Liver (tissue), 8 donors: ENCODE measurements around the gene SMIM45.

Source experiments
- DNase-seq: peaks from one replicate; pipeline ENCODE4 v3.0.0-alpha.2; 2017; ENCODE audit warnings: low spot score
- H3K27ac ChIP-seq, 2 donors: one replicate each; pipeline ENCODE4 v1.7.0; 2013; ENCODE audit warnings: inconsistent platforms in 2 of 2, low read length in 2 of 2, control low read depth in 1 of 2, low read depth in 1 of 2, mild to moderate bottlenecking in 1 of 2
- H3K27me3 ChIP-seq, 4 donors: one replicate each; pipeline versions ENCODE4 v1.6.1 to v1.7.0; 2013; ENCODE audit warnings: low read length in 3 of 4, inconsistent platforms in 1 of 4, mild to moderate bottlenecking in 1 of 4, moderate library complexity in 1 of 4; ENCODE audit not compliant: control insufficient read depth in 4 of 4, insufficient read depth in 4 of 4
- H3K36me3 ChIP-seq, 4 donors: one replicate each; pipeline versions ENCODE4 v1.6.1 to v1.7.0; 2013; ENCODE audit warnings: low read length in 3 of 4, mild to moderate bottlenecking in 3 of 4, low read depth in 1 of 4, moderate library complexity in 1 of 4; ENCODE audit not compliant: control insufficient read depth in 4 of 4, insufficient read depth in 3 of 4
- H3K4me1 ChIP-seq, 4 donors: one replicate each; pipeline versions ENCODE4 v1.6.1 to v1.7.0; 2013; ENCODE audit warnings: low read length in 3 of 4, mild to moderate bottlenecking in 3 of 4, moderate library complexity in 1 of 4; ENCODE audit not compliant: control insufficient read depth in 4 of 4, insufficient read depth in 4 of 4
- H3K4me3 ChIP-seq, 3 donors: one replicate each; pipeline versions ENCODE4 v1.6.1 to v1.7.0; 2013; ENCODE audit warnings: low read length in 3 of 3, control low read depth in 1 of 3, low read depth in 1 of 3, mild to moderate bottlenecking in 1 of 3
- H3K9ac ChIP-seq, 2 donors: one replicate each; pipeline ENCODE4 v1.7.0; 2013; ENCODE audit warnings: low read length in 2 of 2, mild to moderate bottlenecking in 2 of 2, moderate library complexity in 2 of 2, control low read depth in 1 of 2, low read depth in 1 of 2
- H3K9me3 ChIP-seq, 4 donors: one replicate each; pipeline versions ENCODE4 v1.6.1 to v1.7.0; 2013; ENCODE audit warnings: low read length in 3 of 4; ENCODE audit not compliant: control insufficient read depth in 4 of 4
- ATF3 ChIP-seq: IDR thresholded peaks from 2 replicates; pipeline ENCODE4 v1.6.1; 2016; ENCODE audit warnings: antibody characterized with exemption
- CTCF ChIP-seq: fragments of 150-350 bp; IDR thresholded peaks from 2 replicates; pipeline ENCODE4 v1.5.1; 2017; ENCODE audit warnings: improper control_type of control experiment, low read depth, low read length; ENCODE audit not compliant: missing input control
- EGR1 ChIP-seq, 2 donors: IDR thresholded peaks; 2 replicates each; pipeline ENCODE4 v1.6.1; 2016 to 2018; ENCODE audit warnings: antibody characterized with exemption in 2 of 2, low read depth in 2 of 2
- FOXA1 ChIP-seq: IDR thresholded peaks from 2 replicates; pipeline ENCODE4 v1.6.1; 2016; ENCODE audit warnings: antibody characterized with exemption
- FOXA2 ChIP-seq: IDR thresholded peaks from 2 replicates; pipeline ENCODE4 v1.6.1; 2016; ENCODE audit warnings: antibody characterized with exemption
- GABPA ChIP-seq, 2 donors: IDR thresholded peaks in 1 of 2; conservative IDR thresholded peaks in 1 of 2; 2 replicates each; pipeline ENCODE4 v1.6.1; 2016; ENCODE audit warnings: antibody characterized with exemption in 2 of 2, mild to moderate bottlenecking in 1 of 2, moderate library complexity in 1 of 2
- HNF4A ChIP-seq, 2 donors: conservative IDR thresholded peaks; 2 replicates each; pipeline ENCODE4 v1.6.1; 2016; ENCODE audit warnings: antibody characterized with exemption in 2 of 2, mild to moderate bottlenecking in 2 of 2
- HNF4G ChIP-seq: IDR thresholded peaks from 2 replicates; pipeline ENCODE4 v1.6.1; 2016; ENCODE audit warnings: antibody characterized with exemption
- JUND ChIP-seq, 2 donors: IDR thresholded peaks; 2 replicates each; pipeline ENCODE4 v1.6.1; 2016; ENCODE audit warnings: antibody characterized with exemption in 2 of 2
- MAX ChIP-seq: IDR thresholded peaks from 2 replicates; pipeline ENCODE4 v1.6.1; 2016; ENCODE audit warnings: antibody characterized with exemption
- NR2F2 ChIP-seq: IDR thresholded peaks from 2 replicates; pipeline ENCODE4 v1.6.1; 2016; ENCODE audit warnings: antibody characterized with exemption
- REST ChIP-seq: IDR thresholded peaks from 2 replicates; pipeline ENCODE4 v1.6.1; 2016; ENCODE audit warnings: antibody characterized with exemption, mild to moderate bottlenecking
- RXRA ChIP-seq, 2 donors: IDR thresholded peaks; 2 replicates each; pipeline ENCODE4 v1.6.1; 2017 to 2018; ENCODE audit warnings: antibody characterized with exemption in 2 of 2, mild to moderate bottlenecking in 1 of 2
- SP1 ChIP-seq: IDR thresholded peaks from 2 replicates; pipeline ENCODE4 v1.6.1; 2018; ENCODE audit warnings: antibody characterized with exemption, mild to moderate bottlenecking
- TAF1 ChIP-seq: conservative IDR thresholded peaks from 2 replicates; pipeline ENCODE4 v1.6.1; 2016; ENCODE audit warnings: antibody characterized with exemption, mild to moderate bottlenecking
- YY1 ChIP-seq: IDR thresholded peaks from 2 replicates; pipeline ENCODE4 v1.6.1; 2016; ENCODE audit warnings: antibody characterized with exemption, mild to moderate bottlenecking
- ZBTB33 ChIP-seq: IDR thresholded peaks from 2 replicates; pipeline ENCODE4 v1.6.1; 2016; ENCODE audit warnings: antibody characterized with exemption
- WGBS: extraction: QIAGEN DNeasy Blood & Tissue Kit; methylation state at CpG from one replicate; pipeline ENCODE4 v1.1.7; 2013; 5-methylcytosine and 5-hydroxymethylcytosine counted together
- donor health status: healthy.
- donor health status: healthy.
- donor health status: healthy.
- donor health status: healthy.
- donor health status: healthy.

Gene SMIM45

GRCh38 chr22:41928593-41929417, 23.1 kb upstream of the SMIM45 start:
- Histone ChIP-seq H3K4me1 (peaks cover 3 to 8% (median 6%) of the 10 kb centered on the region in 4 donors), H3K9ac (no peak overlapping the region), H3K27me3 (peaks cover 0 to 3% (median 0%) of the 10 kb centered on the region in 4 donors), H3K36me3 (no peaks in the 10 kb centered on the region), H3K27ac (no peak overlapping the region), H3K4me3 (no peak overlapping the region), H3K9me3 (no peaks in the 10 kb centered on the region)
- DNase-seq = no peak
- TF ChIP-seq ATF3 = no peak
- TF ChIP-seq REST = no peak
- no peak for TF ChIP-seq MAX
- no peak for TF ChIP-seq GABPA (IDR thresholded peaks at IDR 0.05 in 1 of 2, conservative IDR thresholded peaks at IDR 0.05 in 1 of 2)
- no peak for TF ChIP-seq FOXA1
- TF ChIP-seq JUND (IDR thresholded peaks at IDR 0.05) = no peak
- no peak for TF ChIP-seq EGR1 (IDR thresholded peaks at IDR 0.05; ENCODE audit: low read depth in 2 of 2)
- no peak for TF ChIP-seq RXRA (IDR thresholded peaks at IDR 0.05)
- TF ChIP-seq NR2F2 = no peak
- no peak for TF ChIP-seq HNF4G
- TF ChIP-seq ZBTB33 = no peak
- no peak for TF ChIP-seq FOXA2
- no peak for TF ChIP-seq YY1
- WGBS = 87% methylated on average over 14 of the region's 14 CpGs

GRCh38 chr22:41929418-41929810, 22.5 kb upstream of the SMIM45 start:
- no peak overlapping the region for H3K9ac ChIP-seq
- no peak overlapping the region for H3K27ac ChIP-seq
- no peaks in the 10 kb centered on the region for H3K9me3 ChIP-seq
- 83% methylated on average over 8 of the region's 8 CpGs for WGBS
- no peaks in the 10 kb centered on the region for H3K36me3 ChIP-seq
- no peak for DNase-seq
- peaks cover 0 to 3% (median 0%) of the 10 kb centered on the region in 4 donors for H3K27me3 ChIP-seq
- no peak overlapping the region for H3K4me3 ChIP-seq
- peaks cover 3 to 8% (median 6%) of the 10 kb centered on the region in 4 donors for H3K4me1 ChIP-seq
- TF ChIP-seq HNF4A (conservative IDR thresholded peaks at IDR 0.05) (no peak), TAF1 (no peak), CTCF (no peak), REST (no peak), JUND (IDR thresholded peaks at IDR 0.05) (no peak), SP1 (no peak), EGR1 (IDR thresholded peaks at IDR 0.05; ENCODE audit: low read depth in 2 of 2) (no peak), HNF4G (no peak), FOXA1 (no peak), ATF3 (no peak), NR2F2 (no peak), MAX (no peak), RXRA (IDR thresholded peaks at IDR 0.05) (no peak)
